ENCODE data around the gene SECTM1.

The SECTM1 gene

DNA sequence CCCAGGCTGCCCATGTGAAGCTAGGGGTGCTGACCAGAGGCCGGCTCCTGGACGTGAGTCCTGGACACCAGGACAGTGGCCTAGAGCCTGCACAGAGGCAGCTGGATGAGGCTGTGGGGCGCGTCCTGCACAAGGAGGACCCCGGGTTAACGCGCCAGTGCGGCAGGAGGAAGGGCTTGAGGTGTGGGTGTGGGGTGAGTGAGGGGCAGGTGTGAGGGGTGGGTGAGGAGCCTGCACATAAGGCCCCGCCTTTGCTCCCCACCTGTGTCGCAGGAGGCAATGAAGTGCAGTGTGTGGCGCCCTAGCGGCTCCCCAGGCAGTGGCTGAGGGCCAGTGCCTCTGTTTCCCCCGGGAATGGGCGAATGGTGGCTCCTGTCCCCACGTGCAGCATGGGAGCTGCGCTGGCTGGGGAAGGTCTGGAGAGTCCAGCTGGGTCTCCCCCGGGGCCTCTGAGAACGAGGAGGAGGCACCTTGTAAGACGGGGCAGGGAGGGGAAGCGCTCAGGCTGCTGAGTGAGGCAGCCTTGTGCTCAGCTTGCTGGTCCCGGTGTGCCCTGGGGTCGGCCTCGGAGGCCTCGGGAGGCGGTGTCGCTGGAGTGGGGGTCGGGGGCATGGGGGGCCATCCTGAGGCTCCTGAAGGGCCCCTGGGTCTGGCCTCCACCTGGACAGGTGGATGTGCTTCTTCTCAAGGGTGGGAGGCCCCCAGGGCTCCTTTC is 19.4 kb downstream of the SECTM1 start:
- H3K4me3 ChIP-seq (ENCODE audit: low read length), result no peak overlapping the region
- no peak for TF ChIP-seq ZNF274 (IDR thresholded peaks at IDR 0.05; ENCODE audit: low read depth, low read length)

DNA sequence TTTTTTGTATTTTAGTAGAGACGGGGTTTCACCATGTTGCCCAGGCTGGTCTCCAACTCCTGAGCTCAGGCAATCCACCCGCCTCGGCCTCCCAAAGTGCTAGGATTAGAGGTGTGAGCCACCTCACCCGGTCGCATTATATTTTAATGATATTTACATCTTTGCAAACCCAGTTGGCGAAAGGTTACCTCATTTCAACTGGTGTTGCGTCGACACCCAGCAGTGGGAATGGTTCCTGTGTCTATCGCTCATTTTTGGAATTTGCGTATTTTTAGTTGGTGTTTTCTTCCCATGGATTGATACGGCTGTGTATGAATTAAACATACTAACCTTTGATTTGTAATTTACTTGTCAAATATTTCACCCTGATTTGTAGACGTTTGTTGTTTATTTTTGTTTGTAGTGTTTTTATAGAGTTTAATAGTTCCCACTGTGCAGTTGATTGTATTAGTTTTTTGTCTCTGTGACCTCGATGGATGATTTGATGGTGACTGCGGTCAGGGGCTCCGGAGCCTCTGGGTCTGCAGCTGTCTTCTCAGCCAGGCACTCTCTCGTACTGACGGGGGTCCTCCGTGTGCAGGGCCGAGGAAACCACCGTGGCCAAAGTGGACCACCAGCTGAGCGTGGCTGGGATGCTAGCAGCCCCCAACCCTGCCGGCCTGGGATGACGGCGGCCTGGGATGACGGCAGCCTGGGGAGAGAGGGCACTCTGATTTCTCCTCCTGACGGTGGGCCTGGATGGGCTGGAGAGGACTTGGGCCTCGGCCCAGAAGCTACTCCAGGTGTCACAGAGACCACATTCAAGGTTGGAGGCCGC is 20.2 kb downstream of the SECTM1 start:
- H3K4me3 ChIP-seq (ENCODE audit: low read length), result no peak overlapping the region
- no peak for TF ChIP-seq ZNF274 (IDR thresholded peaks at IDR 0.05; ENCODE audit: low read depth, low read length)

DNA sequence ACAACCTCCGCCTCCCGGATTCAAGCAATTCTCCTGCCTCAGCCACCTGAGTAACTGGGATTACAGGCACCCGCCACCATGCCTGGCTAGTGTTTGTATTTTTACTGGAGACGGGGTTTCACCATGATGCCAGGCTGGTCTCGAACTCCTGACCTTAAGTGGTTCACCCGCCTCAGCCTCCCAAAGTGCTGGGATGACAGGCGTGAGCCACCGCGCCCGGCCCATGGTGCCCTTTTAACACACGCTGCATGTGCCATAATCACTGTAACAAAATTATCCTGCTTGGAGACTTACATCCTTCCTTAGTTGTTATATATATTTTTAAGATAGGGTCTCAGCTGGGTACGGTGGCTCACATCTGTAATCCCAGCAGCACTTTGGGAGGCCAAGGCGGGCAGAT is 21.6 kb downstream of the SECTM1 start:
- H3K4me3 ChIP-seq (ENCODE audit: low read length), result no peak overlapping the region
- no peak for TF ChIP-seq ZNF274 (IDR thresholded peaks at IDR 0.05; ENCODE audit: low read depth, low read length)

DNA sequence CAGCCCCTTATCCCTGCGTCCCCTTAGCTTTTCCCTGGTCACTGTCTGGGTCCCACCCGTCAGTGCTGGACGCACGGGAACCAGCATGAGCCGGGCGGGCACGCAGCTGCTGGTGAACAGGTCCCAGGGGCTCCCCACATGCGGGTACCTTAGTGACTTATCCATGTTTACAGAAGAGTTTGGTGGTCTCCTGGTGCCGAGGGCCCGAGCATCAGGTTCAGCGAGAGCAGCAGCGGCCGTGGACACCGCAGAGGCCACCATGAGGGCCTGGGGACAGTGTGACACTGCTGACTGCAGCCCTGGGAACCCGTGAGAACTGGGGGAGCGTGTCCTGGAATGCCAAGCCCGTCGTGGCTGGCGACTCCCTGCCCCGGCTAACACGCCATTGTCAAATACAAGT is 22.7 kb downstream of the SECTM1 start:
- no peak for TF ChIP-seq ZNF274 (IDR thresholded peaks at IDR 0.05; ENCODE audit: low read depth, low read length)
- no peak overlapping the region for H3K4me3 ChIP-seq (ENCODE audit: low read length)

DNA sequence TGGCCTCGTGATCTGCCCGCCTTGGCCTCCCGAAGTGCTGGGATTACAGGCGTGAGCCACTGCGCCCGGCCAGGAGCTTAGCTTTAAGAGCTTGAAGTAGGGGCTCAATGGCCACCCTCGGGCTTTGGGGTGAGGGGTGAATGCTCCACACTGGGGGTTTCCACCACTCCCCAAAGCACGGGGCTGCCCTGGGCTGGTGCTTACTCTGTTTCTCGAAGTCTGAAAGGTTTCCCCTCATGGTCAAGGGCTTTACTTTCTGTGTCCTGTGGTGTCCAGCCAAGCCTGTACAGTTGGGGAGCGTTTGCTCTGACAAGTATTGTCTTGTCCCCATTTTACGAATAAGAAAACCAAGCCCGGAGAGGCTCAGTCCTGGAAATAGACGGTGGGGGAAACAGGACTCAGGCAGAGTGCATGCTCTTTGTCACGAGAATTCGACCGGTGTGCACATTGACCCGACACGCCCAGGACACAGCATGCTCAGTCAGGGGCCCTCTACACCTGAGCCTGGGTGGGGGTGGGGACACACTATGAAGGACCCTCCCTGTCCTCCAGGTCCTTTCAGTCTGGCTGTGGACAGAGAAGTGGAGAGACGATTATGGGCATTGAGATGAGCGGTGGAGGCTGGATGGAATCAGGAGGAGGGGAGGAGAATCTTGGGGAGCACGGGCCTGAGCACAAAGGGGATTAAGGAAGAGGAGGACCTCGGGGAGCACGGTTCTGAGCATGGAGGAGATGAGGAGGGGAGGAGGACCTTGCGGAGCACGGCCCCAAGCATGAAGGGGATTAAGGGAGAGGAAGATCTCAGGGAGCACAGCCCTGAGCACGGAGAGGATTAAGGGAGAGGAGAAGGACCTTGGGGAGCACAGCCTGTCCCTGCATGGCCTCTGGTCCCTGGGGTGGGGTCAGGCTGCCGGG is 23.7 kb downstream of the SECTM1 start:
- H3K4me3 ChIP-seq (ENCODE audit: low read length), result no peak overlapping the region
- no peak for TF ChIP-seq ZNF274 (IDR thresholded peaks at IDR 0.05; ENCODE audit: low read depth, low read length)

DNA sequence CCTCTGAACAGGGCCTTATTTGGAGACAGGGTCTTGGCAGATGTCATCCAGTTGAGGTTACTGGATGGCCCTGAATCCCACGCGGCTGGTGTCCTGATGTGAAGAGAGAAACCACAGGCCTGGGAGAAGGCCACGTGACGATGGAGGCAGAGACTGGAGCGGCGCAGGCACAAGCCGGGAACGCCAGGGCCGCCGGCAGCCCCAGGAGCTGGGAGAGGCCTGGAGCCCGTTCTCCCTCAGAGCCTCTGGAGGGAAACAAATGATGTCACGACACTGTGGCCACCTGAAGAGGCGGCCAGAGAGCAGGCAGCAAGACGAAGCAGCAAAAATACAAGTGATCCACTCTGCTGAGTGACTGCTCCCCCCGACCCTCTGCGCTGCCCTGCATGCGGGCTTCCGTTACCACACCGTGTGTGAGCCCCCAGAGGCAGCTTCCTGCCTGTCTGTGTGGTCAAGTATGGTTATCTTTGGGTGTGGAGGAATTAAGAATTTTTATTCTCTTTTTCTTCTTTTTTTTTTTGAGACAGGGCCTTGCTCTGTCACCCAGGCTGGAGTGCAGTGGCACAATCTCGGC is 27.8 kb downstream of the SECTM1 start:
- no peak overlapping the region for H3K4me3 ChIP-seq (ENCODE audit: low read length)
- no peak for TF ChIP-seq ZNF274 (IDR thresholded peaks at IDR 0.05; ENCODE audit: low read depth, low read length)

DNA sequence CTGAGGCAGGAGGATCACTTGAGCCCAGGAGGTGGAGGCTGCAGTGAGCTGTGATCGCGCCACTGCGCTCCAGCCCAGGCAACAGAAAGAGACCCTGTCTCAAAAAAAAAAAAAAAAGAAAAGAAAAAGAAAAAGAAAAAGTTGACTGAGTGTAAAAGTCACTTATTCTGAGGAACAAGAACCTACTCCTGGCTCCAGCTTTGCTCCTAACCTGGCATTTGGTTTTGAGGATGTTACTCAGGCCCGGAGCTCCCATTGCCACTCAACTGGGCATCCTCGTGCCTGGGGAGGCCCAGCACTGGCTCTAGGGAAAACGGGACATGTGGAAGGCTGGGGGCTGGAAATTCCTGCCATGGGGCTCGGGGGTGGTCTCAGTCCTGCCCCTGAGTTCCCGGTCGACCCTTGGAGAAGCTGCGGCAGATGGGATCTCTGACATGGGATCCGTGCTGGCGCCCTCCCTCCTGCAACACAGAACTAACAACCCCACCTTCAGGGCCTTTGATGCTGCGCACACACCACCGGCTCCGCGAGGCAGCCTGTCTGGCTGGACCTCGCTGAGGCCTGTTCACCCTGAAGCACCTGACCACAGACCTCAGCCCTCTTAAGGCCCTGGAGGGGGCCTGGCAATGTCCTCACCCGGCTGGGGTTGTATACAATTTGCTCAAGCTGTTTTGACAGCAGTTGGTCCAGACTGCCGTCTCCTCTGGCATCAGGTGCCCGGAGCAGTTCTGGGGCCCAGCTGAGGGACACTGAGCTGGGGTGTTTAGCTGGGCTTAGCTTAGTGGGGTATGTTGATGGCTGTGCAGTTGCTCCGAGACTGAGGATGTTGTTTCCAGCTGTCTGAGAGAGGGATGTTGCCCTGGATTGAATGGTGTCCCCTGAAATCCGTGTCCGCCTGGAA is 28.5 kb downstream of the SECTM1 start:
- H3K4me3 ChIP-seq (ENCODE audit: low read length), result no peak overlapping the region
- no peak for TF ChIP-seq ZNF274 (IDR thresholded peaks at IDR 0.05; ENCODE audit: low read depth, low read length)

DNA sequence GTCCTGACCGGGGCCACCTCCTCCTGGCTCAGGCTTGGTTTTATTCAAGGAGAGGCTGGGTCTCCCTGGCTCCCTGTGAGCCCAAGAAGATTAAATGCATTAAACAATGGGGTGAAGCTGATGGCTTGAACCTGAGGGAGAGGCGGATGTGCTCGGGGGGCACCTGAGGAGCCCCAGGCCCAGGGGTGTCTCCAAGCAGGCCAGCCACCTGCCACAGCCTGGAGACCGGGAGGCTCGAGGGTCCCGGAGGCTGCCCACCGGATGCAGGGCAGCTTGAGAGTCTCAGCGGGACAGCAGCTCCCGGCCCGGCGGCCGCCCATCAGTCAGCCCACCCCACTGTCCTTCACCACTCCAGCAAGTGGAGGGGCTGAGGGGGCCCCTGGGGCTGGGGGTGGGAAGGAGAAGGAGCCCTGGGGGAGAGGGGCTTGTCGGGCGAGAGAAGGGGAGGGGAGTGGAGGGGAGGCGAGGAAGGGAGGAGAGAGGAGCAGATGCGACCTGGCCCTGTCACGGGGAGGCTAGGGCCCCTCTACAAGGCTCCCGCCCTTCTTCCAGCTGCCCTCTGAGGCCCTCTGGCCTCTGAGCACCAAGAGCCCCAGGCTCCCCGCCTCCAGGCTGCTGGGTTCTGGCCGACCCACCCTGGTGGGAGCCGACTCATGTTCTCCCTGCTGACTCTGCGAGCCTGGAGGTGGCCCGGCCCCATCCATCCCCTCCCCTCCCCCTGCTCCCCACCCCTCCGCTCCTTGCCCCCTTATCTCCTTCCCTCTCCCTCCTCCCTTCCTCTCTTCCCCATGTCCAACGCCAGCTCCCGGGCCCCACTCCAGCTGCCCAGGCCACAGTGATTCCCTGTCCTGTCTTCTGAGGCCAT is 29.4 kb downstream of the SECTM1 start:
- H3K4me3 ChIP-seq (ENCODE audit: low read length), result no peak overlapping the region

DNA sequence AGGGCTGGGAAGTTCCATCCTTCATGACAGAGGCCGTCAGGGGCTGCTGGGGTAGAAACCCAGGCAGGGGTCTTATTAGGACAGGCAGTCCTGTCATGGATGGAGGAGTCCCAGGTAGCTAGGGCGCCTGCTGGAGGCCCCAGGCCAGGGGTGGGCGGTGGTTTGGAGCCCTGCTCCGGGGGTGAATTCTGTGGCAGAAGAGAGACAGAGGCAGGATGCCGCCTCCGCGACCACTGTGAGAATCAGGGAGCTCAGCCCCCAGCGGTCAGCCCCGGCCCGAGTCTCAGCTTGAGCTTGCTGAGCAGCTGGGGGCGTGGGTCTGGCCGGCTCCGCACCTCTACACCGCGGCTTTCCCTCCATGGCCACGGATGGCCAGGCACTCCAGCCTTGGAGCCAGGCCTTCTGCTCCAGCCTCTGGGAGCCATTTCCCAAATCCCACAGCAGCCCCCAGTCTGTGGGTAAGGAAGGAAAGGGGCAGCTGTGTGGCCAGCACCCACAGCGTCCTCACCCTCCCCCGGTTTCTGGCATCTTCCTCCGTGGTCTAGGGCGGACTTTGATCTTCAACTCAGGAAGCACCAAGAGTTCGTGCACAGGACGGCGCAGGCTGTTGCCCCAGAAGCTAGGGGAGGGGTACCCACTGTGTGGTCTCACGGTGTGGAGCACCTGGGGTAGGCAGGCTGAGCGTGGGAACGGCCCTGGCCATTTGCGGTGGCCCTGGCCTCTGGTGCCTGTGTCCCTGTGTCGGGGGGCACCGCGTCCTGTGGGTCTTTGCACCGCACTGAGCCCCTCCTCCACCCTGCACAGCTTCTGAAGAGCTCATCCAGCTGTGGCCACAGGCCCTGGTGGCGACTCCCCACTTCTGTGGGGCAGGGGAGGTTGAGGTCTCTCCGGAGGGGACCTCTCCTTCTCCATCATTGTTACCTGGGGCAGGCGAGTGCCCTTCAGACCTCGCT is 30.3 kb downstream of the SECTM1 start:
- H3K4me3 ChIP-seq (ENCODE audit: low read length), result no peak overlapping the region

More for the DNA sequence above, 29.4 kb downstream of the SECTM1 start:
- no peak for TF ChIP-seq ZNF274 (IDR thresholded peaks at IDR 0.05; ENCODE audit: low read depth, low read length)

DNA sequence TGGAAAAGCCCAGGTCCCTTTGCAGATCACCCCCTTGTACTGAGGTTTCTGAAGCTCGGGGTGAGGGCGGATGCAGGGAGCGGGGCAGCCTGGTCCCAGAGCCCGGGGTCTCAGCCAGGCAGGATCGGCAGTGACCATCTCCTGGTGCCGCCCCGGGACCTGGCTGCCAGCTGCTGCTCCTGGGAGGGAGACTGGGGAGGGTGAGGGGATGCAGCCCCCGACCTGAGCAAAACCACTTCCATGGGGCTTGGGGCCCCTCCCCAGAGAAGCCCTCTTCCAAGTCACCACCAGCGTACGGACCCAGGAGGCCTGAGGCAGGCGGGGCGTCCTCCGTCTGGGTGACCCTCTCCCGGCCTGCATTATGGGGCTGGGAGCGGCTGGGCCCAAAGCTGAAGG is 31.0 kb downstream of the SECTM1 start:
- TF ChIP-seq ZNF274 (IDR thresholded peaks at IDR 0.05; ENCODE audit: low read depth, low read length), result no peak
- no peak overlapping the region for H3K4me3 ChIP-seq (ENCODE audit: low read length)

More for the DNA sequence above, 30.3 kb downstream of the SECTM1 start:
- TF ChIP-seq ZNF274 (IDR thresholded peaks at IDR 0.05; ENCODE audit: low read depth, low read length), result no peak

DNA sequence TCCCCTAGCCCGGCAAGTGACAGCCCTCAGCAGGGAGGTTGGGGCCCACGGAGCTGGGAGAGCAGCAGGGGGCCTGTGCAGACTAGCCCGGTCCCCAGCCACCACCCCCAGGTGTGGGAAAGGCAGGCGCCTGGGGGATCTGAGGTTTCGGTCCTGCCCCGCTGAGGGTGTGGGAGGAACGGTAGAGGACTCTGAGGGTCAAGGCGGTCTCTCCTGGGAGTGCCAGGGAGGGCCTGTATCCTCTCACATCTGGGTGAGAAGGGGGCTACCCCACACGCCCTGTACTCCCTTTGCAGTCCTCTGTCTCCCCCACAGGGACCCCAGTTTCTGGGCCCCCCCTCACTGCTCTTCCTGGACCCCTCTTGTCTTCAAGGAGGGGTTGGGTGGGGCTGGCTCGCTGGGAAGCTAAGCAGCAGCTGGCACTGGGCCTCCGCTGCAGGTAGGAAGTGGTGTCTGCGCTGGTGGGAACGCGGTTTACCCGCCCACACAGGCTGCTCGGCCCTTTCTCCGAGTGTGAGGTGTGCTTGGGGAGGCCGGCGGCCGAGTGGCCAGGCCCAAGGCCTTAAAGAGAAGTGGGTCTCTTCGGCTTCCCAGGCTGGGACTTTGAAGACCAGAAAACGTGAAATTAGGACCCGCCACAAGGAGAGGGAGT is 31.5 kb downstream of the SECTM1 start:
- TF ChIP-seq ZNF274 (IDR thresholded peaks at IDR 0.05; ENCODE audit: low read depth, low read length), result no peak
- H3K4me3 ChIP-seq (ENCODE audit: low read length), result no peak overlapping the region
